ENCODE data around the gene NRG2.

- TF ChIP-seq EZH2phosphoT487 (IDR thresholded peaks at IDR 0.05; ENCODE audit: borderline replicate concordance, low read length): no peak
- no peak for TF ChIP-seq CTCF (IDR thresholded peaks at IDR 0.05; ENCODE audit: low read depth, low read length, poor library complexity, severe bottlenecking)
Measured at GRCh38 chr5:139895046-139895445, 148.1 kb downstream of the NRG2 start.
